Ovary (tissue), 9 donors: Measurements from ENCODE around the gene NCOA3. TPM values are rescaled to one million over a fixed set of nuclear protein-coding genes. Genes with fewer than 3 reads are reported as not detected.

Experiments
- DNase-seq, 5 donors: peaks; one replicate each; pipeline ENCODE4 v3.0.0-alpha.2; 2019 to 2020
- H3K27ac ChIP-seq, 2 donors: fragments of 200-600 bp; one replicate each; pipeline versions ENCODE4 v1.5.1 to v1.8.0; 2019 to 2022
- H3K27me3 ChIP-seq: fragments of 200-600 bp; one replicate; pipeline ENCODE4 v1.8.0; 2022
- H3K36me3 ChIP-seq: fragments of 200-600 bp; sonication (generic); one replicate; pipeline ENCODE4 v1.5.1; 2019
- H3K4me1 ChIP-seq: one replicate; pipeline ENCODE4 v1.8.1; 2013; ENCODE audit warnings: mild to moderate bottlenecking, moderate library complexity; ENCODE audit not compliant: insufficient read depth
- H3K4me3 ChIP-seq: fragments of 200-600 bp; sonication (generic); one replicate; pipeline ENCODE4 v1.5.1; 2017
- H3K9me3 ChIP-seq, 2 donors: fragments of 200-600 bp in 1 of 2; sonication (generic) in 1 of 2; one replicate each; pipeline versions ENCODE4 v1.5.1 to v1.8.1; 2013 to 2019; ENCODE audit warnings: mild to moderate bottlenecking in 1 of 2, moderate library complexity in 1 of 2
- EP300 ChIP-seq: sonication (generic); formaldehyde crosslinking; IDR thresholded peaks from one replicate; pipeline ENCODE4 v1.6.1; 2017; ENCODE audit warnings: antibody characterized with exemption
- POLR2A ChIP-seq: fragments of 450-650 bp; IDR thresholded peaks from one replicate; pipeline ENCODE4 v1.6.1; 2017; ENCODE audit warnings: antibody characterized with exemption, mild to moderate bottlenecking, moderate library complexity
- WGBS, 3 donors: extraction: QIAGEN DNeasy Blood & Tissue Kit in 1 of 3; methylation state at CpG; one replicate each; pipeline versions ENCODE4 v1.1.5 to v1.1.7; 2013 to 2017; 5-methylcytosine and 5-hydroxymethylcytosine counted together
- intact Hi-C, 4 donors: fragments of 100-400 bp; cut with DNase I; formaldehyde crosslinking; loops; one replicate each; pipeline versions ENCODE4 v1.11.0 to v1.15.1; 2022 to 2023
- polyA plus RNA-seq, 2 donors: library from polyadenylated mRNA; stranded (reverse); fragments of 200-250 nt in 1 of 2; fragments of 350-450 nt in 1 of 2; fragmentation: Illumina TruSeq in 1 of 2; extraction: RNeasy Lipid Tissue Mini Kit (QIAGEN cat#74804) in 1 of 2; gene quantifications; one replicate each; pipeline ENCODE4 v1.2.3, GENCODE V29; 2013 to 2014
- total RNA-seq, 7 donors: library from RNA; depleted of rRNA in 2 of 7; stranded (reverse); fragments of >200 nt in 2 of 7; fragmentation: NEBNext Ultra II Directional in 3 of 7; extraction: Animal tissue kit (Norgen Biotek cat#: 25700) in 3 of 7; gene quantifications; one replicate each; pipeline versions ENCODE4 v1.1.0 to v1.2.4, GENCODE V29; 2016 to 2023
- TF ChIP-seq, protein P1 (sequence below), 3 donors: fragments of 450-650 bp in 2 of 3; fragments of 200-600 bp in 1 of 3; IDR thresholded peaks; one replicate each; pipeline versions ENCODE4 v1.5.1 to v1.8.0; 2016 to 2022; ENCODE audit warnings: antibody characterized with exemption in 3 of 3, mild to moderate bottlenecking in 1 of 3
- donor health status: DM: no; HTN: no; CAD: no; lungs with moderate emphysema.
- donor health status: DM: no; HTN: no; CAD: no.
- donor health status: Bipolar disorder and iron deficiency.
- donor health status: DM: yes; HTN: yes; CAD: no.
- donor health status: DM: no; HTN: no; CAD: no.
- donor health status: DM: yes; HTN: yes; CAD: no.

Gene NCOA3
- total and polyA plus RNA-seq, 9 donors: 8.2 to 32.4 (median 25.7) TPM

DNA sequence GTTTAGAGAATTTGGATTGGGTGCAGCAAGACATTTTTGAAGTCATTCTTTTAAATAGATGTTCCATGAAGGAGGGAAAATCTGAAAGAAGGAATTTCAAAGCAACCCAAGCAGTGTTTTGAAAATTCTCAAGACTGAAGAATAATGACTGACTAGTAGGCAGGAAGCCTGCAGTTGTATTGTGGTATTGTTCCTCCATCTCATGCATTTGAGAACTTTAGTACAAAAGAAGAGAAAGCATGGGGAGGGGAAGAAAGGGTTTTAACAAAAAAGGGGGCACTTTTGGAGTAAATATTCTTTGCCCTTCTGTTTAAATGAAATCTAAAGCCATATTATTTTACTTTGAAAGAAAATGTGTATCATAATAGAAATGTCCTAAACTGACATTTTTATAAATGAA lies 6.6 kb downstream of the NCOA3 start:
- no peaks in the 10 kb centered on the region for H3K36me3 ChIP-seq
- no peaks in the 10 kb centered on the region for H3K27me3 ChIP-seq
- H3K9me3 ChIP-seq: no peaks in the 10 kb centered on the region
- intact Hi-C loops: loop anchor here in 1 of 4 donors (10.0 kb wide), 1 partner anchor 67 kb away; no protein-coding TSS in a partner anchor
- peaks cover 3% of the 10 kb centered on the region for H3K4me1 ChIP-seq
- no peak overlapping the region for H3K27ac ChIP-seq
- DNase-seq: no peak
- TF ChIP-seq EP300 (no peak), POLR2A (no peak)
- TF ChIP-seq, protein P1, sequence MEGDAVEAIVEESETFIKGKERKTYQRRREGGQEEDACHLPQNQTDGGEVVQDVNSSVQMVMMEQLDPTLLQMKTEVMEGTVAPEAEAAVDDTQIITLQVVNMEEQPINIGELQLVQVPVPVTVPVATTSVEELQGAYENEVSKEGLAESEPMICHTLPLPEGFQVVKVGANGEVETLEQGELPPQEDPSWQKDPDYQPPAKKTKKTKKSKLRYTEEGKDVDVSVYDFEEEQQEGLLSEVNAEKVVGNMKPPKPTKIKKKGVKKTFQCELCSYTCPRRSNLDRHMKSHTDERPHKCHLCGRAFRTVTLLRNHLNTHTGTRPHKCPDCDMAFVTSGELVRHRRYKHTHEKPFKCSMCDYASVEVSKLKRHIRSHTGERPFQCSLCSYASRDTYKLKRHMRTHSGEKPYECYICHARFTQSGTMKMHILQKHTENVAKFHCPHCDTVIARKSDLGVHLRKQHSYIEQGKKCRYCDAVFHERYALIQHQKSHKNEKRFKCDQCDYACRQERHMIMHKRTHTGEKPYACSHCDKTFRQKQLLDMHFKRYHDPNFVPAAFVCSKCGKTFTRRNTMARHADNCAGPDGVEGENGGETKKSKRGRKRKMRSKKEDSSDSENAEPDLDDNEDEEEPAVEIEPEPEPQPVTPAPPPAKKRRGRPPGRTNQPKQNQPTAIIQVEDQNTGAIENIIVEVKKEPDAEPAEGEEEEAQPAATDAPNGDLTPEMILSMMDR (IDR thresholded peaks at IDR 0.05): no peak
- no peak overlapping the region for H3K4me3 ChIP-seq

GRCh38 chr20:47509104-47509661 lies 7.5 kb downstream of the NCOA3 start:
- WGBS, 3 donors: 92 to 94% (median 92%) methylated on average over 6 of the region's 6 CpGs
- no peak for TF ChIP-seq POLR2A
- TF ChIP-seq EP300: no peak
- TF ChIP-seq, protein P1 (IDR thresholded peaks at IDR 0.05): no peak
- intact Hi-C loops: loop anchor here in 1 of 4 donors (10.0 kb wide), 1 partner anchor 66 kb away; no protein-coding TSS in a partner anchor
- no peaks in the 10 kb centered on the region for H3K27me3 ChIP-seq
- H3K4me1 ChIP-seq: peaks cover 3% of the 10 kb centered on the region
- H3K36me3 ChIP-seq: no peaks in the 10 kb centered on the region
- DNase-seq: no peak
- H3K9me3 ChIP-seq: no peaks in the 10 kb centered on the region
- H3K4me3 ChIP-seq: no peak overlapping the region
- no peak overlapping the region for H3K27ac ChIP-seq

DNA sequence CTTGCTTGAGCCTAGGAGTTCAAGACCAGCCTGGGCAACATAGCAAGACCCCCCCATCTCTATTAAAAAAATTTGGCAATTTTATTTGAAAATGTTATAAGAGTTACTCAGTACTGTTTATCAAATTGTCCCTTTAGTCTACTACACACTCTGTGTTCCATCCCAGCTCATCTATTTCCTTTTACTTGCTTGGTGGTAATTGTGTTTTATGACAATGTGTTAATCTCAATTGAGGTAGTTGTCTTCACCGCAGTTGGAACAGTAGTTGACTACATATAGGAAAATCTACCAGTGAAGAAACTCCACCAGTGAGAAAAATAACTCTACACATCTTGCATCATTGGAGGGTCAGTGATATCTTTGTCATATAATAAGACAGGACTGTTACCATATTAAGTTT lies 8.0 kb downstream of the NCOA3 start:
- TF ChIP-seq POLR2A (no peak), EP300 (no peak)
- TF ChIP-seq, protein P1 (IDR thresholded peaks at IDR 0.05): no peak
- Histone ChIP-seq H3K36me3 (no peaks in the 10 kb centered on the region), H3K4me3 (no peak overlapping the region), H3K9me3 (no peaks in the 10 kb centered on the region), H3K27me3 (no peaks in the 10 kb centered on the region), H3K4me1 (peaks cover 3% of the 10 kb centered on the region), H3K27ac (no peak overlapping the region)
- intact Hi-C loops: loop anchor here in 1 of 4 donors (10.0 kb wide), 1 partner anchor 65 kb away; no protein-coding TSS in a partner anchor
- 92 to 99% (median 97%) methylated on average over 1 of the region's 1 CpG for WGBS, 3 donors
- DNase-seq: no peak

DNA sequence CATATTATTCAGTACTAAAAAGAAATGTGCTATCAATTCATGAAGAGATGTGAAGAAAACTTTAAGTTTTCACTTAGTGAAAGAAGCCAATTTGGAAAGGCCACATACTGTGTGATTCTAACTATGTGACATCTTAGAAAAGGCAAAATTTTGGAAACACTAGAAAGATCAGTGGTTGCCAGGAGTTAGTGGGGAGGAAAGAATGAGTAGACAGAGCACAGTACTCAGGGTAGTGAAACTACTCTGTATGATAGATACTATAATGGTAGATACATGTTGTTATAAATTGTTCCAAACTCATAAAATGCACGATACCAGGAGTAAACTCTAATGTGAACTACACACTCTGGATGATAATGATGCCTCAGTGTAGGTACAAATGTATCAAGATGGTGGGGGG lies 14.2 kb downstream of the NCOA3 start:
- TF ChIP-seq, protein P1 (IDR thresholded peaks at IDR 0.05): no peak
- no peaks in the 10 kb centered on the region for H3K27me3 ChIP-seq
- 92 to 100% (median 98%) methylated on average over 1 of the region's 1 CpG for whole genome bisulfite sequencing, 3 donors
- intact Hi-C loops: no loop called here
- H3K4me1 ChIP-seq: no peaks in the 10 kb centered on the region
- H3K4me3 ChIP-seq: no peak overlapping the region
- H3K9me3 ChIP-seq: no peaks in the 10 kb centered on the region
- no peaks in the 10 kb centered on the region for H3K36me3 ChIP-seq
- DNase-seq: no peak
- H3K27ac ChIP-seq: no peak overlapping the region
